Measurements from ENCODE around the gene MATN3. TPM values are rescaled to one million over a fixed set of nuclear protein-coding genes. Genes with fewer than 3 reads are reported as not detected.

Gene MATN3
- total and polyA plus RNA-seq, 9 of the 15 experiments (the other 6 are each of a cell fraction or from before 2014, with no cell fraction given): not detected

- TF ChIP-seq HNRNPUL1 (IDR thresholded peaks at IDR 0.05; ENCODE audit: low read length) (no peak), RBM39 (optimal IDR thresholded peaks at IDR 0.05; ENCODE audit: low read depth, low read length) (no peak), ATF6 (CRISPR knock-in tag; IDR thresholded peaks at IDR 0.05) (no peak), THAP7 (CRISPR knock-in tag; IDR thresholded peaks at IDR 0.05) (no peak), ZNF175 (CRISPR knock-in tag; IDR thresholded peaks at IDR 0.05; ENCODE audit: low read depth) (no peak), TAF9B (IDR thresholded peaks at IDR 0.05; ENCODE audit: partially characterized antibody) (no peak), ELF2 (CRISPR knock-in tag; IDR thresholded peaks at IDR 0.05) (no peak), HNRNPK (IDR thresholded peaks at IDR 0.05; ENCODE audit: low read depth, low read length, poor library complexity, severe bottlenecking) (no peak), SMAD2 (IDR thresholded peaks at IDR 0.05; ENCODE audit: low read depth, low read length) (no peak), EWSR1 (IDR thresholded peaks at IDR 0.05; ENCODE audit: borderline replicate concordance, low read depth, partially characterized antibody) (no peak), PTRF (tag; IDR thresholded peaks at IDR 0.05) (no peak)
- TF ChIP-seq, protein P1, sequence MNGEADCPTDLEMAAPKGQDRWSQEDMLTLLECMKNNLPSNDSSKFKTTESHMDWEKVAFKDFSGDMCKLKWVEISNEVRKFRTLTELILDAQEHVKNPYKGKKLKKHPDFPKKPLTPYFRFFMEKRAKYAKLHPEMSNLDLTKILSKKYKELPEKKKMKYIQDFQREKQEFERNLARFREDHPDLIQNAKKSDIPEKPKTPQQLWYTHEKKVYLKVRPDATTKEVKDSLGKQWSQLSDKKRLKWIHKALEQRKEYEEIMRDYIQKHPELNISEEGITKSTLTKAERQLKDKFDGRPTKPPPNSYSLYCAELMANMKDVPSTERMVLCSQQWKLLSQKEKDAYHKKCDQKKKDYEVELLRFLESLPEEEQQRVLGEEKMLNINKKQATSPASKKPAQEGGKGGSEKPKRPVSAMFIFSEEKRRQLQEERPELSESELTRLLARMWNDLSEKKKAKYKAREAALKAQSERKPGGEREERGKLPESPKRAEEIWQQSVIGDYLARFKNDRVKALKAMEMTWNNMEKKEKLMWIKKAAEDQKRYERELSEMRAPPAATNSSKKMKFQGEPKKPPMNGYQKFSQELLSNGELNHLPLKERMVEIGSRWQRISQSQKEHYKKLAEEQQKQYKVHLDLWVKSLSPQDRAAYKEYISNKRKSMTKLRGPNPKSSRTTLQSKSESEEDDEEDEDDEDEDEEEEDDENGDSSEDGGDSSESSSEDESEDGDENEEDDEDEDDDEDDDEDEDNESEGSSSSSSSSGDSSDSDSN (IDR thresholded peaks at IDR 0.05; ENCODE audit: borderline replicate concordance in 1 of 2, low read depth in 2 of 2, low read length in 2 of 2): no peak
- TF ChIP-seq, protein P2, sequence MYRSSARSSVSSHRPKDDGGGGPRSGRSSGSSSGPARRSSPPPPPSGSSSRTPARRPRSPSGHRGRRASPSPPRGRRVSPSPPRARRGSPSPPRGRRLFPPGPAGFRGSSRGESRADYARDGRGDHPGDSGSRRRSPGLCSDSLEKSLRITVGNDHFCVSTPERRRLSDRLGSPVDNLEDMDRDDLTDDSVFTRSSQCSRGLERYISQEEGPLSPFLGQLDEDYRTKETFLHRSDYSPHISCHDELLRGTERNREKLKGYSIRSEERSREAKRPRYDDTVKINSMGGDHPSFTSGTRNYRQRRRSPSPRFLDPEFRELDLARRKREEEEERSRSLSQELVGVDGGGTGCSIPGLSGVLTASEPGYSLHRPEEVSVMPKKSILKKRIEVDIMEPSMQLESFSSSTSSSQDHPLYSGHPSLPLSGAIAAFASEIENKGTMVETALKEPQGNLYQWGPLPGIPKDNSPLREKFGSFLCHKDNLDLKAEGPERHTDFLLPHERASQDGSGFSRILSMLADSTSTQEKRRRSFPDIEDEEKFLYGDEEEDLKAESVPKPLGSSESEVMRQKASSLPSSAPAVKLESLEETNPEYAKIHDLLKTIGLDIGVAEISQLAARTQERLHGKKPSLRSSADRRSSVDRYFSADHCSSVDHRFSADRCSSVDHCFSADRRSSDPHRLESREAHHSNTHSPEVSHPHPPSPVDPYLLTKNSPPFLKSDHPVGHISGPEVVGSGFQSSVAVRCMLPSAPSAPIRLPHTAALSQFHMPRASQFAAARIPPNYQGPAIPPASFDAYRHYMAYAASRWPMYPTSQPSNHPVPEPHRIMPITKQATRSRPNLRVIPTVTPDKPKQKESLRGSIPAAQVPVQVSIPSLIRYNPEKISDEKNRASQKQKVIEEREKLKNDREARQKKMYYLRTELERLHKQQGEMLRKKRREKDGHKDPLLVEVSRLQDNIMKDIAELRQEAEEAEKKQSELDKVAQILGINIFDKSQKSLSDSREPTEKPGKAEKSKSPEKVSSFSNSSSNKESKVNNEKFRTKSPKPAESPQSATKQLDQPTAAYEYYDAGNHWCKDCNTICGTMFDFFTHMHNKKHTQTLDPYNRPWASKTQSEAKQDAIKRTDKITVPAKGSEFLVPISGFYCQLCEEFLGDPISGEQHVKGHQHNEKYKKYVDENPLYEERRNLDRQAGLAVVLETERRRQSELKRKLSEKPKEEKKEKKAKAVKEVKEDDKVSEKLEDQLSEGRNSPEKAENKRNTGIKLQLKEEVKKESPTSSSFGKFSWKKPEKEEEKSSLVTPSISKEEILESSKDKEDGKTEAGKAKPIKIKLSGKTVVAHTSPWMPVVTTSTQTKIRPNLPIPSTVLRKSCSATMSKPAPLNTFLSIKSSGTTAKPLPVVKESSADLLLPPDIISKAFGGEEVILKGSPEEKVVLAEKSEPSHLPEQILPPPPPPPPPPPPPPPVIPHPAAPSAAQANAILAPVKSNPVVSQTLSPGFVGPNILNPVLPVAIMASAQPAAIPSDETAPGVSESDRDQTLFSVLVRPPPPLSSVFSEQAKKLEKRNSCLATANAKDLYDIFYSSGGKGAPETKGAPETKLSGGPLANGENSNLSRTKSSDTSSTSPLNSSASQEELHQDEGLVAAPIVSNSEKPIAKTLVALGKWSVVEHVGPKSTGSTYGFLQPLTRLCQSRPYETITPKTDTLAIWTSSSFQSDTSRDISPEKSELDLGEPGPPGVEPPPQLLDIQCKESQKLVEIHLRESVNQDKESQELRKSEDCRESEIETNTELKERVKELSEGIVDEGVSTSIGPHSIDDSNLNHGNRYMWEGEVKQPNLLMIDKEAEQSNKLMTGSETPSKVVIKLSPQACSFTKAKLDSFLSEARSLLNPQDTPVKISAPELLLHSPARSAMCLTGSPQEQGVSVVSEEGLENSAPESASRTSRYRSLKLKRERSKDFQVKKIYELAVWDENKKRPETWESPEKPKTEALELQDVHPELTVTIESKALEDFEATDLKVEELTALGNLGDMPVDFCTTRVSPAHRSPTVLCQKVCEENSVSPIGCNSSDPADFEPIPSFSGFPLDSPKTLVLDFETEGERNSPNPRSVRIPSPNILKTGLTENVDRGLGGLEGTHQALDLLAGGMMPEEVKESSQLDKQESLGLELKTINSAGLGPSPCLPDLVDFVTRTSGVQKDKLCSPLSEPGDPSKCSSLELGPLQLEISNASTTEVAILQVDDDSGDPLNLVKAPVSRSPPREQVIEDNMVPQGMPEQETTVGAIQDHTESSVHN (IDR thresholded peaks at IDR 0.05; ENCODE audit: borderline replicate concordance in 1 of 2, low read depth in 1 of 2): no peak
Observed at GRCh38 chr2:19989667-19990415, 22.6 kb downstream of the MATN3 start, which contains the start of gene WDR35 (continued).

All from K562 (cell line).